ENCODE data around the gene SYT14.
"Not testable (repeated sequence)": the region's sequence is repeated elsewhere in the genome, so short reads cannot be mapped to it uniquely, and the experiment has no call there.

Gene SYT14
- 0 reads per million in 2 donors for total RNA-seq

DNA sequence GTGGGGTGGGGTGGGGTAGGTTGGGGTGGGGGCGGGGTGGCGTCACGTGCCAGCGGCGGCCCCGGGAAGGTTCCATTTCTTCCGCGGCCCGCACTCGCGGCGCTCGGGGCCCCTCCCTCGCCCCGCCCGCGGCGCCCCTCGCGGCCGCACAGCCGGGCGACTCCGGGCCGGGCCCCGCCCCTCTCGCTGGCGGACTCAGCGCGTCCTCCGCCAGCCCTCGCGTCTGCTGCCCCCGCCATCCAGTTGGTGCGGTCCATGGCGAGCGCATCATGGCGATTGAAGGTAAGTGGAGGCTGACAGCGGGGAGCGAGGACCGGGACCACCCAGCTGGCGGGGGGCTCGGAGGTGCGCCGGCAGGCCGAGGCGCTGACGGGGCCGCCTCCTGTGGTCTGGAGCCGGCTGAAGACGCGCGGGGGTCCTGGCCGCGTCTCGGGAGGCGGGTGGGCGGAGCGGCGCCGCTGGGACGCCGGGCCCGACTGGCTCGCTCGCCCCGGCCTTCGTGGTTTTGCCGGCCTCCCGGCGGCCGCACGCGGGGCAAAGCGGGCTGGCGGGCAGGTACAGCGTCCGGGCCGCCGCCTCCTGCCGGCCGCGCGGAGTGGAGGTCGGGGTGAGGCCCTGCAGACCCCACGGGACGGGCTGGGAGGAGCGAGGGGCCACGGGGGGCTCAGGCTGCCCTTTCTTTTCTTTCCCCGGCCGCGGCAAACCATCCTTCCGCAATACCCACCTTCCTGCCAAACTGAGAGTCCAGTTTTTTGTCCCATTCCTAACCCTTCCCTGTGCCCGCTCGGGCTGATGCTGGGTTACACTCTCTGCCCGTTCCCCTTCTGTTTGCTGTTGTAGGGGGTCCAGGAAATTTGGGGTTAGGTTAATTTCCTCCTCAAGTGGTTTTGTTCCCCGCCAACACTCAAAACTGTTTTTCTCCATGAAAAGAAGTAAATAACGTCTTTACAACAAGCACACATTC is at the start of gene SYT14:
SYT14 (plus strand) TSS at position 222 of the 964 bp plus-strand sequence; CDS start at position 270, 48 bp downstream.
- DNase-seq: no peak

DNA sequence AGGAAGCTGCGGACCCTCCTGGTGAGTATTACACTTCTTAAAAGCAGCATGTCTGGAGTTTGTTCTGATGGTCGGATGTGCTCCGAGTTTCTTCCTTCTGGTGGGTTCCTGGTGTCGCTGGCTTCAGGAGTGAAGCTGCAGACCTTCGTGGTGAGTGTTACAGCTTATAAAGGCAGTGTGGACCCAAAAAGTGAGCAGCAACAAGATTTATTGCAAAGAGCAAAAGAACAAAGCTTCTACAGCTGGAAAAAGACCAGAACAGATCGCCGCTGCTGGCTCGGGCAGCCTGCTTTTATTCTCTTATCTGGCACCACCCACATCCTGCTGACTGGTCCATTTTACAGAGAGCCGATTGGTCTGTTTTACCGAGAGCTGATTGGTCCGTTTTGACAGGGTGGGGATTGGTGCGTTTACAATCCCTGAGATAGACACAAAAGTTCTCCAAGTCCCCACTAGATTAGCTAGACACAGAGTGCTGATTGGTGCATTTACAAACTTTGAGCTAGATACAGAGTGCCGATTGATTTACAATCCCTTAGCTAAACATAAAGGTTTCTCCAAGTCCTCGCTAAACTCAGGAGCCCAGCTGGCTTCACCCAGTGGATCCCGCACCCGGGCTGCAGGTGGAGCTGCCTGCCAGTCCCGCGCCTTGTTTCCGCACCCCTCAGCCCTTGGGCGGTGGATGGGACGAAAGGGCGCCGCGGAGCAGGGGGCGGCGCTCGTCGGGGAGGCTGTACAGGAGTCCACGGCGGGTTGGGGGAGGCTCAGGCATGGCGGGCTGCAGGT is 49.5 kb upstream of the SYT14 start:
- DNase-seq: not testable (repeated sequence)

DNA sequence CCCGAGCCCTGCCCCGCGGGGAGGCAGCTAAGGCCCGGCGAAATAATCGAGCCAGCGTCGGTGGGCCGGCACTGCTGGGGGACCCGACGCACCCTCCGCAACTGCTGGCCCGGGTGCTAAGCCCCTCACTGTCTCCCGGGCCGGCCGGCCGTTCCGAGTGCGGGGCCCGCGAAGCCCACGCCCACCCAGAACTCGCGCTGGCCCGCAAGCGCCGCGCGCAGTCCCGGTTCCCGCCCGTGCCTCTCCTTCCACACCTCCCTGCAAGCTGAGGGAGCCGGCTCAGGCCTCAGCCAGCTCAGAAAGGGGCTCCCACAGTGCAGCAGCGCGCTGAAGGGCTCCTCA is 49.0 kb upstream of the SYT14 start:
- no peak for DNase-seq

DNA sequence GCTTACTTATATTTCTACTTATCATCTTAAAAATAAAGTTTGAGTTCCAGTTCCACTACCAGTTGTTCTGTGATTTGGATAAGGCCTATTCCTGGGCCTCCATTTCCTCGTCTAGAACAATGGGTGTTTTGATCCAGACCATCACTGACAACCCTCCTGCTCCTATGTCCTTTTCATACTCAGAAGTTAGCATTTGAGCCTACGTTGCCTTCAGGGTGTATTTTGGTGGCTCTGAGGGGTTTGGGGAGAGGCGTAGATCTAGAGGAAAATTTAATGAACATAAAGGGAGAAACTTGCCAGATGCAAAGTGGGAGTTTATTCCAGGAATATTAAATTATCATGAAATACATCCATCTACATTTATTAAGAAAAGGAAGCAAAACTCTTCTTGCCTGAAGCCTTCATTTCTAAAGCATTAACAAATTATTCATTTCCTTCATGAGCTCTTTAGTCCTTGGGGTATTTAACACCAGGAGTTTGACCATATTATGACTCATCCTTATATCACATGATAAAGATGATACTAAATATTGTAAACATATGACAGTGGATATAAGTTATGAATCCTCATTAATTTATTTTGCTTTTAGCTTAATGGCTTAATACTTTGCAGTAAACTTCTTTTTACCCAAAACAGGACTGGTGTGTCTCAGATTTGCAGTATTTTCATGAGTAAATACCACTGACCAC is 47.2 kb upstream of the SYT14 start:
- no peak for DNase-seq

DNA sequence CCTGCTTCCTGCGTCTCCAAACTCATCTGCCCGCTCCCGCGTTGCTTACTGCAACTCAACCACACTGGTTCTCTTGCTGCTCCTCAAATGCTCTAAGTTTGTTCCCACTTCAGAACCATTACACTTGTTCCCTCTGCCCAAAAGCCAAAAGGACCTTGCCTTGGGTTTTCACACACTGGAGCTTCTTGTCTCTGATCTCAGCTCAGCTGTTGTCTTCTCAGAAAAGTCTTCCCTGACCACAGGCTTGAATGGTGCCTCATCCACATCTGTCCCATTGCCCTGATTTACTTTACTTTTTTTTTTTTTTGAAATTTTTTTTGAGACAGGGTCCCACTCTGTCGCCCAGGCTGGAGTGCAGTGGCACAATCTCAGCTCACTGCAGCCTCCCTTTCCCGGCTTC is 44.3 kb upstream of the SYT14 start:
- DNase-seq: no peak

DNA sequence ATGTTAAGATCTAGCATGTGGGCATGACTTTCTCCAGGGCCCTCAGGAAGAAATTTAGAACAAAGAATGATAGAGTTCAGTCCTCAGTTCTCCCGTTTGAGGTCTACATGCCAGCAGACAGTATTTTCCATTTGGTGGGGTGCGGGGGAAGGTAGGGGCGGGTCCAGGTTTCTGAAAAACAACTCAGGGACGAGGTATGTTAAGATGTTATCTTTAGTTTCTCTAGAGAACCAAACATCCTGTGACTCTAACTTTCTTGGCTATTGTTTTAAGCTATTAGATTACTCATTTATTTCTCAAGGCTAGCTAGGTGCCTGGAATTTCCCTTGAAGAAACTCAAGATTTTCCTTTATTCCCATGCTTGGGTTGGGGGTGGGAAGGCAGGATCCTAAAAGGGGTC is 42.3 kb upstream of the SYT14 start:
- no peak for DNase-seq

DNA sequence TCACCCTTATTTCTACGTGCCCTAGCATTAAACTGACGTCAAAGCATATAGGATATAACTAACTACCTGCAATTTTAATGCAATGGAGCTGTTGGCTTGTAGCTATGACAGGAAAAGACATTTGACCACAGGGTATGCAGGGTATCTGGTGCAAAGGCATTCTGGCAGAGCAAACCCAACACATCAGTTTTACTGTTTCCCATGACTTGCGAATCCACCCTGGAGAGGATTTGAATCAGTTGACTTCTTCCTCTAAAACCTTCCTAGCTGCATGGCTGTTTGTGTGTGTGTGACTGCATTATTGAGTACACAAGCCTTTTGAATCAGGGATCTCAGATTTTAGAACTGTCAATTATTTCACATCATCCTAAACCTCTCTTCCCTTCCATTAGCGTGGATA is 41.7 kb upstream of the SYT14 start:
- no peak for DNase-seq

DNA sequence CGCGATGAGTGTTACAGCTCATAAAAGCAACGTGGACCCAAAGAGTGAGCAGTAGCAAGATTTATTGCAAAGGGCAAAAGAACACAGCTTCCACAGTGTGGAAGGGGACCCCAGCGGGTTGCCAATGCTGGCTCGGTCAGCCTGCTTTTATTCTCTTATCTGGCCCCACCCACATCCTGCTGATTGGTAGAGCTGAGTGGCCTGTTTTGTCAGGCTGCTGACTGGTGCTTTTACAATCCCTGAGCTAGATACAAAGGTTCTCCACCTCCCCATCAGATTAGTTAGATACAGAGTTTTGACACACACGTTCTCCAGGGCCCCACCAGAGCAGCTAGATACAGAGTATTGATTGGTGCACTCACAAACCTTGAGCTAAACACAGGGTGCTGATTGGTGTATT is 39.7 kb upstream of the SYT14 start:
- not testable (repeated sequence) for DNase-seq

DNA sequence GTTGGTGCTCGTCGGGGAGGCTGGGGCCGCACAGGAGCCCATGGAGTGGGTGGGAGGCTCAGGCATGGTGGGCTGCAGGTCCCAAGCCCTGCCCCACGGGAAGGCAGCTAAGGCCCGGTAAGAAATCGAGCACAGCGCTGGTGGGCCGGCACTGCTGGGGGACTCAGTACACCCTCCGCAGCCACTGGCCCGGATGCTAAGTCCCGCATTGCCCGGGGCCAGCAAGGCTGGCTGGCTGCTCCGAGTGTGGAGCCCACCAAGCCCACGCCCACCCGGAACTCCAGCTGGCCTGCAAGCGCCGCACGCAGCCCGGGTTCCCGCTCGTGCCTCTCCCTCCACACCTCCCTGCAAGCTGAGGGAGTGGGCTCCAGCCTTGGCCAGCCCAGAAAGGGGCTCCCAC is 39.2 kb upstream of the SYT14 start:
- DNase-seq: not testable (repeated sequence)

DNA sequence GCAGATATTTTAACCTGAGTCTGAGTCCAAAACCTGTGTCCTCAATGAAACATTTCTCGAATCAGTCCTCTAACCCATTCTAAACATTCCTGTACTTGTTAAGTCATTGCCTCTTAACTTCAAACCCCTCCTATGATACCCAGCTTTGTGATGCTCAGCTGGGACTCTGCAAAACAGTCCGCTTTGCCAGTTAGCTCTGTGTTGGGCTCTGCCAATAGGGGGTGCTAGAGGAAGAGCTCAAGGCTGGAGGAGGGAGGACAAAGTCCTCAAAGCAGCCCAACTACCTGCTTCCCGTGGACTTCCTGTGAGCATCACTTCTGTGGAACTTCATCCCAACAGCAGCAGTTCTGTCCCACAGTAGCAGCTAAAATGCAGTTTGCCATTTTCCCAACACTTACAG is 38.1 kb upstream of the SYT14 start:
- DNase-seq: no peak

DNA sequence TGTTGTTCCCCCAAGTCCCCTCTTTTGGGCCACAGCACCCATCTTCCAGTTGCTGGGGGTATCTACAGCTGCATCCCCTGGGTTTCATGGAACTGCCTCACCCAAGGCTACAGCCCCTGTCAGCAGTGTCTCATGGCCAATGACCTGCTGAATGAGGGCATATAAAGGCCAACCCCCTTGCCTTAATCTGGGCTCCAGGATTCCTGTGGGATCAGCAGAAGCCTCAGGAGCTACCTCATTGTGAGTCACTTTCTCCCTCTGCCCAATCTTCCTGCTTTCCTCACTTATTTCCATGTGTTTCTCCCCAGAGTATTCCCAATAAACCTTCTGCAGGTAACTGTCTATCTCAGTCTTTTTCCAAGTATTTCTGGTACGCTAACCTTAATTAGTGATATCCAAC is 37.3 kb upstream of the SYT14 start:
- DNase-seq: no peak

DNA sequence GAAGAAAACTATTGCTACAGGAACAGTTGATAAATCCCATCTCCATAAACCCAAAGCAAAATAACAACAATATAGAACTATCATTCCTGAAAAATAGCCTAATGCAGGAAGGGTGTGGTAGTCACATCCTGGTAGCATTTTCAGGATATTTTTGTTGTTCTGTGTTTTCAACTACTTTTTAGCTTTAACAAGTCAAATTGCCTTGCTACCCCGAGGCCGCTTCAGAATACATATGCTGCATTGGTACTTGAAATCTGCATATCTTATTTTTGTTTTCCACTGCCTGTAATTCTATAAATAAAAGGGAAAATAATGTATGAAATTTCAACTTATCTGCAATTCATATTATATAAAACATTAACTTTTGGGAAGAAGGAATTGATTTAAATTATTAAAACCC is 36.8 kb upstream of the SYT14 start:
- DNase-seq: no peak

DNA sequence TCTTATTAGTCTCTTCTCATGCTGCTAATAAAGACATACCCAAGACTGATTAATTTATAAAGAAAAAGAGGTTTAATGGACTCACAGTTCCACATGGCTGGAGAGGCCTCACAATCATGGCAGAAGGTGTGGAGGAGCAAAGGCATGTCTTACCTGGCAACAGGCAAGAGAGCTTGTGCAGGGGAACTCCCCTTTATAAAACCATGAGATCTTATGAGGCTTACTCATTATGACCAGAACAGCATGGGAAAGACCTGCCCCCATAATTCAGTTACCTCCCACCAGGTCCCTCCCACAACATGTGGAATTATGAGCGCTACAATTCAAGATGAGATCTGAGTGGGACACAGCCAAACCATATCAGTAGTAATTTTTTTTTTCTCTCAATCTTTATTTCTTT is 33.2 kb upstream of the SYT14 start:
- DNase-seq: not testable (repeated sequence)

DNA sequence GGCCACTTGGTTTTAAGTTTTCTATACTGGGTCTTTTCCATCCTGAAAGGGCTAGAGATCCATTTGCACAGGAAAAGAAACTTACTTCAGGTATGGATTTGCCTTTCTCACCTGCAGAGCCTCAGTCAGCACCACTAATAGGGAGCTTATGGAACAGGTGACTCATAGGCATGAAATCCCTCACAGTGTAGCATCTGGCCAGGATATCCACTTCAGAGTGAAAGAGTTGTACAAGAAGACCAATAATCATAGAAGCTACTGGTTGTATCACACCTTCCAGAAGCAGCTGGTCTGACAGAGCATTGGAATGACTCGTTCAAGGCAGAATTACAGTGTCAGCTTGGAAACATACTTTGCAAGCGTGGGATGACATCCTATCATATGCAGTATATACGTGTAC is 26.3 kb upstream of the SYT14 start:
- DNase-seq: no peak

DNA sequence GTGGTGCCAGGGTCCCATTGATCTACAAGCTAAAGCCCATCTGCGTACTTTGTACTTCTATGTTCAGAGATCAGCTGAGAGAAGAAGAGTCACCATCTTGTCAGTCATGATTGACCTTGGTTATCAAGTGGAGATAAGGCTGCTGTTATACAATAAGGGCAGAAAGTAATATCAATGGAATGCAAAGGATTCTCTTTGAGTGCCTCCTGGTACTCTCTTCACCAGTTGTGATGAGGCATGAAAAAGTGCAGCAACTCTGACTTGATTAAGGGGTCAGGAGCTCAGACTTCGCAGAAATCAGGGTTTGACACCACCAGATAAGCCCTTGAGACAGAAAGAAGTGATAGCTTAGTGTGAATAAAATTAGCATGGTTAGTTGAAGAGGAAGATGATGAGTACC is 25.7 kb upstream of the SYT14 start:
- no peak for DNase-seq

DNA sequence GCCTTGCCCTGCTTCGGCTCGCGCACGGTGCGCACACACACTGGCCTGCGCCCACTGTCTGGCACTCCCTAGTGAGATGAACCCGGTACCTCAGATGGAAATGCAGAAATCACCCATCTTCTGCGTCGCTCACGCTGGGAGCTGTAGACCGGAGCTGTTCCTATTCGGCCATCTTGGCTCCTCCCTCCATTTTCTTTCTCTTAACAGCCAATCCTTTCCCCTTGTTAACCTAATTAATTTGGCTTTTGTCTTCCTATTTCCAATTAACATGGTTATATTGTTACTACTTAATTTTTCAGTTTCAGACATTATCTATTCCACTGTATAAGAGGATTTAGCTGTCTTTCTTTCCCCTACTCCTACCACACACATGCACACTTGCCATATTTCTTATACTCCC is 18.4 kb upstream of the SYT14 start:
- not testable (repeated sequence) for DNase-seq

DNA sequence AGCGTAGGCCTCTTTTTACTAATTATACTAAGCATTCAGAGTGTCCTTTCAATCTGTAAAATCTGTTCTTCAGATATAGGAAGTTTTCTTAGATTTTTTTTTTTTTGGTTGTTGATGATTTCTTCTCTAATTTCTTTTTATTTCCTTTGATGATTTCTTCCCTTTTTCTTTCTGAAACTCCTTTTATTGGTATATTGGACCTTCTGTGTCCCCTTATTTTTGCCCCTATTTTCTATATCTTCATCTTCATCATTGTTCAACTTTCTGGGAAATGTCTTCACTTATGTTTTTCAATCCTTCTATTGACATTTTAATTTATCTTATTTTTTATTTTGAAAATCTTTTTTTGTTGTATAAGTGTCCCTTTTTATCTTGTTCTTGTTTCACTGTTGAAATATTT is 17.2 kb upstream of the SYT14 start:
- no peak for DNase-seq

DNA sequence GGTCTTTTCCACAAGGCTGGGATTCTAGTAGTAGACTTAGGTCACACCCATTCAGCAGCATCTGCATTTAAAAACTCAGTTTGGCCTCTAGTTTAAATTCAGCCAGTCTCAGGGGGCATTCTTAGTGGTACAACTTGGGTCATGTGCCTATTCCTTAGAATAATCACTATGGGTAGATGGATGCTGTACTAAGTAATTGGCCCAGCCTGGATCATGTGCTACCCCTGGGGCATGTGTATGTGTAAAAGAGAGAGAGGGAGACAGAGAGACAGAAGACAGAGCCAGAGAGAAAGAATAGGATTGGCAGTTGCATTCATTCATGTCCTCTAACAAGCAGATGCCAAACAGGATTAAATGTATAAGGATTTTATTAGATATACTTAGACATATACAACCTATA is 13.6 kb upstream of the SYT14 start:
- DNase-seq: no peak

DNA sequence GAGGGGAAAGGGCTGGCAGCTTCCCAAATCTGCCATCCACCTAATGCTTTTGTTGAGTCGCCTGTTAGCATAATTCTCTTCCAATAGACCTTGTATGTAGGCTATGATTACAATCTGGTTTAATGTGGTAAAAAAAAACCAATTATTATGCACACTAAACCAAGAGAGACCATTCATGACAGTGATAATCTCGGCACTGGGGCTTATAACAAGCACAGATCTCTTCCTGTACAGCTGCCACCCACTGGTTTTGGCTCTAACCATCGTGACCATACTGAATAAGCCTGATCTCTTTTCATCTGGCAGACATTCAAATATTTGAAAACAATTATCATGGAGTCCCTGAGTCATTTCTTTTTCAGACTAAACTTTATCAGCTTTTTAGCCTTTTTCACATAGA is 12.0 kb upstream of the SYT14 start:
- DNase-seq: no peak

DNA sequence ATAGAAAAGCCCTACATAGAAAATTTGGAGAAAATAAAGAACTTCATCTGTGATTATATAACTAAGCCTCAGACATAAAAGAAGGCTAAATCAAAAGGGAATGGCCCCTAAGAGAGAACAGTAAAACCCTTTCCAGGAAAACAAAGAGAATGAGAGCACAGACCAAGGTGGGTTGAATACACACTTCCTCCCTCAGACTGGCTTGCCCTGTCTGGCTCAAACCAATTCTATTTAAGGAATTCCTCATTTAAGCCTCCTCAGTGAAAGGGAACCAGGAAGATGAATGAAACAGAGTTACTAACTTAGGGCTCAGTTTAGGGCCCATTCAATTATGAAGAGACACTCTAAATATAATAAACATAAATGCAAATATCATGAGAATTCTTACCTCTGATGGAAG is 10.6 kb upstream of the SYT14 start:
- no peak for DNase-seq

DNA sequence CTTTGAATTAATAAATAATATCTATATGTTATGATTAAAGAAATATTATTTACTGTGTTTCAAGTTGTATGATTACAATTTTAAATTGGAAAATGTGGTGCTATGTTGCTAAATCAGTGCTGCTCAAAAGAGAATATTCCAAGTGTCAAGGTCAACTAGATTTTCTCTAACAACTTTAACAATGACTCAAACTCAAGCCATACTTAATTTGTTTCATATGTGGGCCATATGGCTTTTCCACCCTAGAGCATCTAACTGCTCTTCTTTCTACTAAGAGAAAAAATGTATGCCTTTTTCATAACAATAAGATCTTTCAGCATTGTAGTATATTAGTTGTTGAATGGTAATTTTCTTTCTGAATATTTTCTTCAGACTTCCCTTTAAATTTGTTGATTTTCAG is 8.3 kb upstream of the SYT14 start:
- DNase-seq: no peak

DNA sequence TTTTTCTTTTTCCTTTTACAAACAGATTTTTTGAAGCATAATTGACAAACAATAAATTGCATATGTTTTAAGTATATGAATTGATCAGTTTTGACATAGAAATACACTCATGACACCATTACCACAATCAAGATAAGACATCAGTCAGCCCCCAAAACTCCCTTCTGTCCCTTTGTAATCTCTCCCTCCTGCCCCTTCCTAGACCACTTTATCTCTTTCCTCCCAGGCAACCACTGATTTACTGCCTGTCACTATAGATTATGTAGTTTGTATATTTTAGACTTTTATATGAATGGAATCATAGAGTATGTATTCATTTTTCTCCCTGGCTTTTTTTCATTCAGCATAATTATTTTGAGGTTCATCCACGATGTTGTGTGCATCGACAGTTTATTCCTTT is 6.9 kb upstream of the SYT14 start:
- no peak for DNase-seq

DNA sequence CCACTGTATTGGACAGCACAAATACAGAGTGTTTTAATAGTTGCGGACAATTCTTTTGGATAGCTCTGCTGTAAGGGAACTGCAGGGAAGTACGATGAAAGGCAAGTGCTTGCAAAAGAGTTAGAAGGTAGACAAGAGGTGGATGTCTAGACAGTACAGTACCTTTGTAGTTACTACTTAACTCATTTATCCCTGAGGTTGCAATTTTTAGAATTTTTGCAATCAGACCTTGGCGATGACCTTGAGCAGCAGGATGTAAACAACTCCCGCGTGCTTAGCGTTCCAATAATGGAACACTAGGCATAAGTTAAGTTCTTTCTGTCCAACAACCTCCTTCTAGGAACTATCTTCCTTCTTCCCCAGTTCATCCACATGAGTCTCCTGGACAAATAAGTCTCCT is 1.9 kb upstream of the SYT14 start:
- no peak for DNase-seq

DNA sequence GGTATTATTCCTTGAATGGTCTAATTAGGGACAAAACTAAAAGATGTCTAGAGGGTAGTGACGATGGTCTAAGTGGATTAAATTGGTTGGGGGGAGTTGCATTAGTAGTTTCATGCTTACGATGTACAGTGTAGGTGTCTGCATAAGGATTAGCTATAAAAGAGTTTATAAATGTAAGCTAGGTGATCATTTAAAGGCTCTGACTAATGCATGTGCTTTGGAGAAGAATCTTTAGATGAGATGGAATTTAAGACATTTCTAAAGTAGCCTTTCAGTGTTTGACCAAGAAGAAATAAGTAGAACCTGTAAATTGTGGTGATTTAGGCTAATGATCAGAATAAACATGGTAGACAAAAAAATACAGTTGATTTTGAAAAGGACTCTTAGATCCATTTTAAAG is 7.4 kb downstream of the SYT14 start:
- no peak for DNase-seq

All from T-helper 9 cell (primary cell).